ENCODE measurements around the gene ORC2. TPM values are rescaled to one million over a fixed set of nuclear protein-coding genes. Genes with fewer than 3 reads are reported as not detected.

Gene ORC2
- total RNA-seq, 1 experiment from 2014 or later, result 56.0 TPM

DNA sequence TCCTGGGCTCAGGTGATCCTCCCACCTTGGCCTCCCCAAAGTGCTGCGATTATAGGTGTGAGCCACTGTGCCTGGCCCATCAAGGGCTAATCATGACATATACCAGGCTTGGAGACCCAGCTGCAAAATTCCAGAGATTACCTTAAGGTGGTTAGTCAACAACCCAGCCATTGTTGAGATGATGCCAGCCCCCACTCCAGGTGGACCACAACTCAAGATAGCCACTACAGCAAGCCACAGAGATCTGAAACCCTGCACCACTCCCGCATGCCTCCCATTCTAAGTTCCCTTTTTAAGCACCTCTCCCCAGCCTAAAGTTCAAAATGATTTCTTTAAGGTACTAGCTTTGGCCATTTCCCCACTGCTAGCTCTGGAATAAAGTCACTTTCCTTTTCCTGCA lies 94.4 kb downstream of the ORC2 start:
- peak overlapping the region; percentile 15; the same call in 1 of the 2 replicates for H3K27ac Mint-ChIP-seq
- CTCF ChIA-PET, result interaction anchor here (1.5 kb wide), 1 partner anchor 363 kb away, joined by 5 read pairs; no protein-coding TSS in a partner anchor
- no peak for ATAC-seq

GRCh38 chr2:200864176-200865034 lies 99.1 kb downstream of the ORC2 start, which contains the start of gene CLK1:
Gene CLK1 (minus strand): TSS chr2:200864658. CDS start chr2:200861862, 2,796 bp downstream.
- Mint-ChIP-seq H3K36me3 (peaks cover 21% of the 10 kb centered on the region), H3K9me3 (no peaks in the 10 kb centered on the region), H3K27me3 (ENCODE audit: low read depth) (no peaks in the 10 kb centered on the region), H3K4me1 (peaks cover 24% of the 10 kb centered on the region), H3K27ac (peak within 1 kb of the TSS; percentile 99), H3K4me3 (peak within 1 kb of the TSS; percentile 97)
- ATAC-seq (peak; percentile 72), DNase-seq (ENCODE audit: low spot score) (peak; percentile 88)
- CTCF ChIA-PET, result interaction anchor here (0.5 to 2.4 kb wide), 7 partner anchors 12 to 884 kb away, joined by 3 to 13 read pairs (median 6); partner anchors contain the start of gene ORC2
- POLR2A ChIA-PET, result interaction anchor here (0.6 to 2.8 kb wide), 11 partner anchors 15 to 293 kb away, joined by 3 to 21 read pairs (median 5); partner anchors contain the start of genes NIF3L1, ORC2 and PPIL3
- TF ChIP-seq TEAD4 (CRISPR knock-in tag; IDR thresholded peaks at IDR 0.05) (peak; percentile 63; the same call in 1 of the 2 replicates), E2F1 (CRISPR knock-in tag; IDR thresholded peaks at IDR 0.05) (peak; percentile 33; the same call in 1 of the 2 replicates), FOXK1 (CRISPR knock-in tag; IDR thresholded peaks at IDR 0.05) (peak; percentile 96), ZNF232 (CRISPR knock-in tag; IDR thresholded peaks at IDR 0.05) (no peak), SMAD4 (CRISPR knock-in tag; IDR thresholded peaks at IDR 0.05) (no peak), FOXP4 (CRISPR knock-in tag; IDR thresholded peaks at IDR 0.05) (peak; percentile 68), RORB (CRISPR knock-in tag; IDR thresholded peaks at IDR 0.05) (no peak), PREB (CRISPR knock-in tag; IDR thresholded peaks at IDR 0.05; ENCODE audit: borderline replicate concordance) (peak; percentile 88; the same call in 1 of the 2 replicates), TEAD1 (CRISPR knock-in tag; IDR thresholded peaks at IDR 0.05) (peak; percentile 73)
- TF ChIP-seq, protein P1, sequence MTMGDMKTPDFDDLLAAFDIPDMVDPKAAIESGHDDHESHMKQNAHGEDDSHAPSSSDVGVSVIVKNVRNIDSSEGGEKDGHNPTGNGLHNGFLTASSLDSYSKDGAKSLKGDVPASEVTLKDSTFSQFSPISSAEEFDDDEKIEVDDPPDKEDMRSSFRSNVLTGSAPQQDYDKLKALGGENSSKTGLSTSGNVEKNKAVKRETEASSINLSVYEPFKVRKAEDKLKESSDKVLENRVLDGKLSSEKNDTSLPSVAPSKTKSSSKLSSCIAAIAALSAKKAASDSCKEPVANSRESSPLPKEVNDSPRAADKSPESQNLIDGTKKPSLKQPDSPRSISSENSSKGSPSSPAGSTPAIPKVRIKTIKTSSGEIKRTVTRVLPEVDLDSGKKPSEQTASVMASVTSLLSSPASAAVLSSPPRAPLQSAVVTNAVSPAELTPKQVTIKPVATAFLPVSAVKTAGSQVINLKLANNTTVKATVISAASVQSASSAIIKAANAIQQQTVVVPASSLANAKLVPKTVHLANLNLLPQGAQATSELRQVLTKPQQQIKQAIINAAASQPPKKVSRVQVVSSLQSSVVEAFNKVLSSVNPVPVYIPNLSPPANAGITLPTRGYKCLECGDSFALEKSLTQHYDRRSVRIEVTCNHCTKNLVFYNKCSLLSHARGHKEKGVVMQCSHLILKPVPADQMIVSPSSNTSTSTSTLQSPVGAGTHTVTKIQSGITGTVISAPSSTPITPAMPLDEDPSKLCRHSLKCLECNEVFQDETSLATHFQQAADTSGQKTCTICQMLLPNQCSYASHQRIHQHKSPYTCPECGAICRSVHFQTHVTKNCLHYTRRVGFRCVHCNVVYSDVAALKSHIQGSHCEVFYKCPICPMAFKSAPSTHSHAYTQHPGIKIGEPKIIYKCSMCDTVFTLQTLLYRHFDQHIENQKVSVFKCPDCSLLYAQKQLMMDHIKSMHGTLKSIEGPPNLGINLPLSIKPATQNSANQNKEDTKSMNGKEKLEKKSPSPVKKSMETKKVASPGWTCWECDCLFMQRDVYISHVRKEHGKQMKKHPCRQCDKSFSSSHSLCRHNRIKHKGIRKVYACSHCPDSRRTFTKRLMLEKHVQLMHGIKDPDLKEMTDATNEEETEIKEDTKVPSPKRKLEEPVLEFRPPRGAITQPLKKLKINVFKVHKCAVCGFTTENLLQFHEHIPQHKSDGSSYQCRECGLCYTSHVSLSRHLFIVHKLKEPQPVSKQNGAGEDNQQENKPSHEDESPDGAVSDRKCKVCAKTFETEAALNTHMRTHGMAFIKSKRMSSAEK (CRISPR knock-in tag; IDR thresholded peaks at IDR 0.05; ENCODE audit: borderline replicate concordance), result no peak
- TF ChIP-seq, protein P2, sequence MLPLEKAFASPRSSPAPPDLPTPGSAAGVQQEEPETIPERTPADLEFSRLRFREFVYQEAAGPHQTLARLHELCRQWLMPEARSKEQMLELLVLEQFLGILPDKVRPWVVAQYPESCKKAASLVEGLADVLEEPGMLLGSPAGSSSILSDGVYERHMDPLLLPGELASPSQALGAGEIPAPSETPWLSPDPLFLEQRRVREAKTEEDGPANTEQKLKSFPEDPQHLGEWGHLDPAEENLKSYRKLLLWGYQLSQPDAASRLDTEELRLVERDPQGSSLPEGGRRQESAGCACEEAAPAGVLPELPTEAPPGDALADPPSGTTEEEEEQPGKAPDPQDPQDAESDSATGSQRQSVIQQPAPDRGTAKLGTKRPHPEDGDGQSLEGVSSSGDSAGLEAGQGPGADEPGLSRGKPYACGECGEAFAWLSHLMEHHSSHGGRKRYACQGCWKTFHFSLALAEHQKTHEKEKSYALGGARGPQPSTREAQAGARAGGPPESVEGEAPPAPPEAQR (CRISPR knock-in tag; IDR thresholded peaks at IDR 0.05), result 0 out of 2 replicates have a peak, but pooled peaks have one; percentile 22

More for the DNA sequence above, 94.4 kb downstream of the ORC2 start:
- no peak for DNase-seq (ENCODE audit: low spot score)
- H3K36me3 Mint-ChIP-seq, result peaks cover 14% of the 10 kb centered on the region
- H3K9me3 Mint-ChIP-seq, result no peaks in the 10 kb centered on the region
- POLR2A ChIA-PET, result interaction anchor here (0.6 to 0.9 kb wide), 2 partner anchors 17 to 350 kb away, joined by 3 read pairs; no protein-coding TSS in a partner anchor
- H3K4me1 Mint-ChIP-seq, result peaks cover 3% of the 10 kb centered on the region; the same call in 1 of the 2 replicates
- H3K4me3 Mint-ChIP-seq, result no peak overlapping the region
- no peaks in the 10 kb centered on the region for H3K27me3 Mint-ChIP-seq (ENCODE audit: low read depth)
- TF ChIP-seq USF1 (CRISPR knock-in tag; IDR thresholded peaks at IDR 0.05) (no peak), GTF2I (CRISPR knock-in tag; conservative IDR thresholded peaks at IDR 0.05) (no peak), SP1 (CRISPR knock-in tag; conservative IDR thresholded peaks at IDR 0.05) (no peak), SMAD4 (CRISPR knock-in tag; IDR thresholded peaks at IDR 0.05) (no peak), ATF1 (CRISPR knock-in tag; IDR thresholded peaks at IDR 0.05) (no peak), EMX1 (CRISPR knock-in tag; IDR thresholded peaks at IDR 0.05) (no peak)
- TF ChIP-seq, protein P3, sequence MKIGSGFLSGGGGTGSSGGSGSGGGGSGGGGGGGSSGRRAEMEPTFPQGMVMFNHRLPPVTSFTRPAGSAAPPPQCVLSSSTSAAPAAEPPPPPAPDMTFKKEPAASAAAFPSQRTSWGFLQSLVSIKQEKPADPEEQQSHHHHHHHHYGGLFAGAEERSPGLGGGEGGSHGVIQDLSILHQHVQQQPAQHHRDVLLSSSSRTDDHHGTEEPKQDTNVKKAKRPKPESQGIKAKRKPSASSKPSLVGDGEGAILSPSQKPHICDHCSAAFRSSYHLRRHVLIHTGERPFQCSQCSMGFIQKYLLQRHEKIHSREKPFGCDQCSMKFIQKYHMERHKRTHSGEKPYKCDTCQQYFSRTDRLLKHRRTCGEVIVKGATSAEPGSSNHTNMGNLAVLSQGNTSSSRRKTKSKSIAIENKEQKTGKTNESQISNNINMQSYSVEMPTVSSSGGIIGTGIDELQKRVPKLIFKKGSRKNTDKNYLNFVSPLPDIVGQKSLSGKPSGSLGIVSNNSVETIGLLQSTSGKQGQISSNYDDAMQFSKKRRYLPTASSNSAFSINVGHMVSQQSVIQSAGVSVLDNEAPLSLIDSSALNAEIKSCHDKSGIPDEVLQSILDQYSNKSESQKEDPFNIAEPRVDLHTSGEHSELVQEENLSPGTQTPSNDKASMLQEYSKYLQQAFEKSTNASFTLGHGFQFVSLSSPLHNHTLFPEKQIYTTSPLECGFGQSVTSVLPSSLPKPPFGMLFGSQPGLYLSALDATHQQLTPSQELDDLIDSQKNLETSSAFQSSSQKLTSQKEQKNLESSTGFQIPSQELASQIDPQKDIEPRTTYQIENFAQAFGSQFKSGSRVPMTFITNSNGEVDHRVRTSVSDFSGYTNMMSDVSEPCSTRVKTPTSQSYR (CRISPR knock-in tag; IDR thresholded peaks at IDR 0.05), result no peak

Data from WTC11 (cell line).